Measurements from ENCODE around the gene ANKUB1.

DNA sequence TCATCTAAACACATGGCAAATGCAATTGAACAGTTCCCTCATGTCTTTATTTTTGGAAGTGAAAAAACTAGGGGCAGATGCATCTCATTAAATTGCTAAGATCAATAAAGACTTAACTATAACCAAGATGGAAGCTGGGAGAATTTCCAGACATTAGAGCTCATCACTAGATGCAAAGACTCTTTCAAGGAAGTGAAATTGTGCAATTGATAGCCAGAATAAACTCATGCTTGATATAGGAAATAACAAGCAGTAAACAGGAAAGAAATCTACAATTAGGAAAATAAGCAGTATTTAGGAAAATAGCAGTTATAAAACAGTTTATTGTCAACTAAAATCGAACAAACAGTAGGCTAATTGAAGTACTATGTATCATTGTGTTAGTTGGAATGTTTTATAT is 8.8 kb upstream of the ANKUB1 start:
- no peak for TF ChIP-seq POLR2A (IDR thresholded peaks at IDR 0.05; ENCODE audit: low read length)
- TF ChIP-seq, protein P1, sequence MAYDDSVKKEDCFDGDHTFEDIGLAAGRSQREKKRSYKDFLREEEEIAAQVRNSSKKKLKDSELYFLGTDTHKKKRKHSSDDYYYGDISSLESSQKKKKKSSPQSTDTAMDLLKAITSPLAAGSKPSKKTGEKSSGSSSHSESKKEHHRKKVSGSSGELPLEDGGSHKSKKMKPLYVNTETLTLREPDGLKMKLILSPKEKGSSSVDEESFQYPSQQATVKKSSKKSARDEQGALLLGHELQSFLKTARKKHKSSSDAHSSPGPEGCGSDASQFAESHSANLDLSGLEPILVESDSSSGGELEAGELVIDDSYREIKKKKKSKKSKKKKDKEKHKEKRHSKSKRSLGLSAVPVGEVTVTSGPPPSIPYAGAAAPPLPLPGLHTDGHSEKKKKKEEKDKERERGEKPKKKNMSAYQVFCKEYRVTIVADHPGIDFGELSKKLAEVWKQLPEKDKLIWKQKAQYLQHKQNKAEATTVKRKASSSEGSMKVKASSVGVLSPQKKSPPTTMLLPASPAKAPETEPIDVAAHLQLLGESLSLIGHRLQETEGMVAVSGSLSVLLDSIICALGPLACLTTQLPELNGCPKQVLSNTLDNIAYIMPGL (CRISPR knock-in tag; IDR thresholded peaks at IDR 0.05; ENCODE audit: borderline replicate concordance), result no peak
- TF ChIP-seq EHMT2 (IDR thresholded peaks at IDR 0.05; ENCODE audit: low read depth), result no peak
- TF ChIP-seq REST (IDR thresholded peaks at IDR 0.05), result no peak
- no peak for TF ChIP-seq RNF2 (IDR thresholded peaks at IDR 0.05; ENCODE audit: borderline replicate concordance, low read depth)
- no peak for TF ChIP-seq KDM5A (IDR thresholded peaks at IDR 0.05)
- TF ChIP-seq CTCF (IDR thresholded peaks at IDR 0.05), result no peak
- TF ChIP-seq CEBPB (IDR thresholded peaks at IDR 0.05), result peak; percentile 41 to 63; a peak in 2 of 4 replicates
